SK-N-SH (cell line): Measurements from ENCODE around the gene STIM1. TPM values are rescaled to one million over a fixed set of nuclear protein-coding genes. Genes with fewer than 3 reads are reported as not detected.
A peak's percentile ranks its signal among the peaks of the same experiment; 100 is the strongest.

Experiments used
- CTCF ChIA-PET: fragments of 300-600, 350-600 bp; formaldehyde crosslinking; extraction: SDS; loops from one replicate; lab custom pipeline; 2021; lab: Yijun Ruan, JAX
- POLR2A ChIA-PET: fragments of 350-600 bp; sonication (Branson Sonifier 250); formaldehyde crosslinking; extraction: SDS; loops from one replicate; lab custom pipeline; 2020; ENCODE audit warnings: antibody characterized with exemption, inconsistent platforms; lab: Yijun Ruan, JAX
- DNase-seq: peaks from one replicate; pipeline ENCODE4 v3.0.0; 2012
- H2AFZ ChIP-seq: fragments of 200-600 bp; sonication (generic); 2 replicates; pipeline ENCODE4 v1.8.1; 2016; ENCODE audit warnings: antibody characterized with exemption, mild to moderate bottlenecking, low read depth
- H3F3A ChIP-seq: fragments of 200-600 bp; sonication (generic); replicated peaks from 2 replicates; pipeline ENCODE3; 2016; ENCODE audit warnings: antibody characterized with exemption, mild to moderate bottlenecking; ENCODE audit not compliant: insufficient read depth
- H3K27ac ChIP-seq, 2 experiments: fragments of 200-500 bp in 1 of 2; fragments of 200-600 bp in 1 of 2; sonication (Bioruptor generic) in 1 of 2; sonication (generic), shearing (Covaris generic) in 1 of 2; 2 replicates each; pipeline versions ENCODE4 v1.5.1 to v1.6.1; 2014 to 2016; ENCODE audit warnings: low read depth in 2 of 2, inconsistent platforms in 1 of 2, low read length in 1 of 2, mild to moderate bottlenecking in 1 of 2, mixed read lengths in 1 of 2
- H3K27me3 ChIP-seq: fragments of 200-600 bp; sonication (generic), shearing (Covaris generic); 2 replicates; pipeline ENCODE4 v1.6.1; 2016; ENCODE audit warnings: mixed run types; ENCODE audit not compliant: insufficient read depth
- H3K36me3 ChIP-seq, 2 experiments: fragments of 200-500 bp in 1 of 2; fragments of 200-600 bp in 1 of 2; sonication (Bioruptor generic) in 1 of 2; sonication (generic) in 1 of 2; replicated peaks in 1 of 2; 2 replicates each; pipeline versions ENCODE3 to v1.5.1; 2014 to 2016; ENCODE audit warnings: low read length in 1 of 2, mild to moderate bottlenecking in 1 of 2; ENCODE audit not compliant: insufficient read depth in 2 of 2, control insufficient read depth in 1 of 2
- H3K4me1 ChIP-seq, 2 experiments: fragments of 200-500 bp in 1 of 2; fragments of 200-600 bp in 1 of 2; sonication (Bioruptor generic) in 1 of 2; sonication (generic), shearing (Covaris generic) in 1 of 2; 2 replicates each; pipeline versions ENCODE4 v1.5.1 to v1.6.1; 2014 to 2016; ENCODE audit warnings: low read depth in 1 of 2, low read length in 1 of 2, mixed run types in 1 of 2; ENCODE audit not compliant: insufficient read depth in 2 of 2, control insufficient read depth in 1 of 2
- H3K4me2 ChIP-seq: fragments of 200-600 bp; sonication (generic), shearing (Covaris generic); 2 replicates; pipeline ENCODE4 v1.6.1; 2017; ENCODE audit warnings: mixed run types
- H3K4me3 ChIP-seq, 2 experiments: fragments of 200-500 bp in 1 of 2; fragments of 200-600 bp in 1 of 2; sonication (Bioruptor generic) in 1 of 2; sonication (generic), shearing (Covaris generic) in 1 of 2; 2 replicates each; pipeline versions ENCODE4 v1.5.1 to v1.8.1; 2014 to 2016; ENCODE audit warnings: low read depth in 2 of 2, inconsistent platforms in 1 of 2, low read length in 1 of 2, mild to moderate bottlenecking in 1 of 2, mixed read lengths in 1 of 2, moderate library complexity in 1 of 2
- H3K79me2 ChIP-seq: fragments of 200-600 bp; sonication (generic); 2 replicates; pipeline ENCODE4 v1.8.1; 2017; ENCODE audit warnings: mild to moderate bottlenecking; ENCODE audit not compliant: insufficient read depth
- H3K9ac ChIP-seq: fragments of 200-600 bp; sonication (generic); 2 replicates; pipeline ENCODE4 v1.6.1; 2017; ENCODE audit warnings: mixed run types
- H3K9me2 ChIP-seq: fragments of 200-600 bp; sonication (generic); 2 replicates; pipeline ENCODE4 v1.6.1; 2017; ENCODE audit warnings: mixed run types
- H3K9me3 ChIP-seq: fragments of 200-600 bp; sonication (generic); 2 replicates; pipeline ENCODE4 v1.6.1; 2017; ENCODE audit warnings: mixed run types, mild to moderate bottlenecking, moderate library complexity
- H4K20me1 ChIP-seq: fragments of 200-600 bp; sonication (generic); 2 replicates; pipeline ENCODE4 v1.6.1; 2017; ENCODE audit warnings: mild to moderate bottlenecking, mixed run types; ENCODE audit not compliant: insufficient read depth
- CTCF ChIP-seq: fragments of 200-600 bp; sonication (generic); IDR thresholded peaks from 2 replicates; pipeline ENCODE4 v1.6.1; 2017; ENCODE audit warnings: antibody characterized with exemption, mild to moderate bottlenecking, moderate library complexity
- EP300 ChIP-seq, 2 experiments: IDR thresholded peaks; 2 replicates each; pipeline versions ENCODE4 v1.4.0 to v1.6.1; 2012; ENCODE audit warnings: borderline replicate concordance in 1 of 2, low read depth in 1 of 2, low read length in 1 of 2
- FOSL2 ChIP-seq: IDR thresholded peaks from 2 replicates; pipeline ENCODE4 v1.4.0; 2012; ENCODE audit warnings: low read depth, mild to moderate bottlenecking, moderate library complexity, borderline replicate concordance
- FOXJ3 ChIP-seq: sonication (generic); formaldehyde crosslinking; IDR thresholded peaks from 2 replicates; pipeline ENCODE4 v1.5.1; 2020; ENCODE audit warnings: mild to moderate bottlenecking, missing genetic modification reagents
- GABPA ChIP-seq: IDR thresholded peaks from 2 replicates; pipeline ENCODE4 v1.4.0; 2012; ENCODE audit warnings: low read depth, mild to moderate bottlenecking
- MEF2A ChIP-seq: IDR thresholded peaks from 2 replicates; pipeline ENCODE4 v1.4.0; 2012; ENCODE audit warnings: low read depth, borderline replicate concordance
- MXI1 ChIP-seq: IDR thresholded peaks from 2 replicates; pipeline ENCODE4 v1.6.1; 2012; ENCODE audit warnings: mild to moderate bottlenecking, low read depth, low read length, improper control_type of control experiment
- POLR2AphosphoS5 ChIP-seq: IDR thresholded peaks from 2 replicates; pipeline ENCODE4 v1.6.1; 2012; ENCODE audit warnings: low read depth, low read length
- RAD21 ChIP-seq: IDR thresholded peaks from 2 replicates; pipeline ENCODE4 v1.6.1; 2012; ENCODE audit warnings: mild to moderate bottlenecking, low read length
- SMC3 ChIP-seq: IDR thresholded peaks from 2 replicates; pipeline ENCODE4 v1.6.1; 2012; ENCODE audit warnings: low read depth, low read length, improper control_type of control experiment
- WGBS: methylation state at CpG from one replicate; pipeline ENCODE4 v1.1.6; 2017; ENCODE audit warnings: low lambda C conversion rate; 5-methylcytosine and 5-hydroxymethylcytosine counted together
- polyA plus RNA-seq, 3 experiments: library from polyadenylated mRNA; depleted of rRNA; stranded (reverse); fragments of >200 nt; gene quantifications; 2 replicates each; pipeline ENCODE4 v1.2.3, GENCODE V29; 2012
- TF ChIP-seq, protein P1 (sequence below): IDR thresholded peaks from 2 replicates; pipeline ENCODE4; 2012

Gene STIM1
- polyA plus RNA-seq, 1 of the 3 experiments (the other 2 are of a cell fraction) = 29.5 TPM

DNA sequence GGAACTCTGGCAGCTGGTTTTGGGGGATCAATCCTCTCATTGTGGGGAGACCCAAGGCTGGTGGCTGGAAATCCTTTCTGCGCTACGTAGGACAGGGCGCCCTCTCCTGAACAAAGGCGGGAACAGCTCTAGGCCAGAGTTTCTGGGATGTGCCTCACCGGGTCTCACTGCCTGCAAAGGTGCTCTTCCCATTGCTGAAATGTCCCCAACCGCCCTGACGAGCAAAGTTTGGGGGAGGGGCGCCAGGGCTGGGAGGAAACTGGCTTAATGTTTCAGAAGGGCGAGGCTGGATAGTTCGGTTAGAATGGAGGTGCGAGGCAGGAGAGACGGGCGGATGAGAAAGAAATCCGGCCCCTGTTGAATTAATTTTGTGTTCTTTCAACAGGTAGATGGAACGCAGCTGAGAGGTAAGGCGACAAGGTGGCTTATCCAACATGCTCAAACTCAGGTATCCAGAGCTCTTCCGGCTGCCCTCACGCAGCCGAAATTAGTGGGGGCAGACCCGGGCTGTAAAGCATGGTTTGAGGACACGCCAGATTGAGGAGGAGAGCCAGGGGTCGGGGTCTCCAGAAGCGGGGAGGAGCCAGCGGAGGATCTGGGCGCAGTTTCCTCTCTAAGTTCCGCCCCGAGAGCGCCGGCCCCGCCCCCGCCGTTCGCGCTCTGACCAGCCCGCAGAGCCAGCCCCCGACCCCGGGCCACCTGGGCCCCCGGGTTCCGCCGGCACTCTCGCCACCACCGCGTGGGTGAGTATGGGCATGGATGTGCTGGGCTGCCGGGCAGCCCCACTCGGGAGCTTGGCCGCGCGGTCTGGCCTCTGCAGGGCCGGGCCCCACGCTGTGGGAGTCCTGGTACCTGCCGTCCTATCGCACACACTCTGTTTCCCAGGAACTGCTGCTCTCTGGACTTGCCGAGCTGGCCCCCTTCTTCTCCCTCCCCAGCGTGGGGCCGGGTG lies 47.3 kb upstream of the STIM1 start, which contains the start of gene PGAP2:
PGAP2 (plus strand) TSS at position 652 of the 952 bp plus-strand sequence. CDS start 2,700 bp downstream, outside the sequence.
- H3K4me3 ChIP-seq = peak within 1 kb of the TSS; percentile 70 to 83
- peak; percentile 74 for TF ChIP-seq CTCF
- peak; percentile 71; the same call in 1 of the 2 replicates for TF ChIP-seq MXI1
- TF ChIP-seq, protein P1, sequence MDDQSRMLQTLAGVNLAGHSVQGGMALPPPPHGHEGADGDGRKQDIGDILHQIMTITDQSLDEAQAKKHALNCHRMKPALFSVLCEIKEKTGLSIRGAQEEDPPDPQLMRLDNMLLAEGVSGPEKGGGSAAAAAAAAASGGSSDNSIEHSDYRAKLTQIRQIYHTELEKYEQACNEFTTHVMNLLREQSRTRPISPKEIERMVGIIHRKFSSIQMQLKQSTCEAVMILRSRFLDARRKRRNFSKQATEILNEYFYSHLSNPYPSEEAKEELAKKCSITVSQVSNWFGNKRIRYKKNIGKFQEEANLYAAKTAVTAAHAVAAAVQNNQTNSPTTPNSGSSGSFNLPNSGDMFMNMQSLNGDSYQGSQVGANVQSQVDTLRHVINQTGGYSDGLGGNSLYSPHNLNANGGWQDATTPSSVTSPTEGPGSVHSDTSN = no peak
- TF ChIP-seq GABPA = peak; percentile 17; the same call in 1 of the 2 replicates
- TF ChIP-seq RAD21 = peak; percentile 66
- peak; percentile 46; the same call in 1 of the 2 replicates for TF ChIP-seq SMC3
- no peak for TF ChIP-seq MEF2A
- no peak for TF ChIP-seq POLR2AphosphoS5
- no peak for TF ChIP-seq EP300 (IDR thresholded peaks at IDR 0.05; ENCODE audit: borderline replicate concordance in 1 of 2, low read depth in 1 of 2, low read length in 1 of 2)
- TF ChIP-seq FOSL2 = no peak
- no peak for TF ChIP-seq FOXJ3
- H3K4me1 ChIP-seq = peaks cover 3 to 8% of the 10 kb centered on the region in 2 experiments; a peak in 3 of 4 replicates
- CTCF ChIA-PET = interaction anchor here (0.7 to 3.7 kb wide), 25 partner anchors 8 to 265 kb away, joined by 3 to 34 read pairs (median 4); partner anchors contain the start of genes NUP98, RHOG and STIM1
- WGBS = 6% methylated on average over 30 of the region's 55 CpGs
- peak; percentile 90 for DNase-seq
- peaks cover 13% of the 10 kb centered on the region for H3F3A ChIP-seq
- H3K9ac ChIP-seq = peak within 1 kb of the TSS; percentile 72
- no peaks in the 10 kb centered on the region for H3K79me2 ChIP-seq
- peak within 1 kb of the TSS; percentile 98 for H3K4me2 ChIP-seq
- H2AFZ ChIP-seq = peak within 1 kb of the TSS; percentile 97
- H3K36me3 ChIP-seq = no peaks in the 10 kb centered on the region
- H3K27me3 ChIP-seq = no peaks in the 10 kb centered on the region
- POLR2A ChIA-PET = interaction anchor here (1.0 to 1.2 kb wide), 3 partner anchors 10 to 47 kb away, joined by 3 to 5 read pairs (median 4); partner anchors contain the start of gene NUP98
- H3K27ac ChIP-seq = peak within 1 kb of the TSS in 1 of 2 experiments; percentile 56; a peak in 2 of 4 replicates
- H3K9me2 ChIP-seq = no peaks in the 10 kb centered on the region
- H4K20me1 ChIP-seq = no peaks in the 10 kb centered on the region
- H3K9me3 ChIP-seq = no peaks in the 10 kb centered on the region
